Neural cell (in vitro differentiated cells): Measurements from ENCODE around the gene CFAP299. TPM values are rescaled to one million over a fixed set of nuclear protein-coding genes. Genes with fewer than 3 reads are reported as not detected.

ENCODE experiments used
- H2AFZ ChIP-seq: fragments of 200-600, 300-800 bp; sonication (generic), shearing (Covaris generic); 2 replicates; pipeline ENCODE4 v1.6.0; 2014; ENCODE audit warnings: low read depth, mild to moderate bottlenecking, antibody characterized with exemption, low read length, moderate library complexity
- H3F3A ChIP-seq: fragments of 200-600 bp; shearing (Covaris generic); 2 replicates; pipeline ENCODE4 v1.6.1; 2016; ENCODE audit warnings: mild to moderate bottlenecking, moderate library complexity, mixed read lengths, antibody characterized with exemption, low read length; ENCODE audit not compliant: insufficient read depth, poor library complexity, severe bottlenecking
- H3K27ac ChIP-seq: fragments of 200-600, 300-800 bp; sonication (generic), shearing (Covaris generic); 2 replicates; pipeline ENCODE4 v1.5.1; 2014; ENCODE audit warnings: mild to moderate bottlenecking, low read length, moderate library complexity
- H3K27me3 ChIP-seq: fragments of 300-800, 200-600 bp; sonication (generic), shearing (Covaris generic); 2 replicates; pipeline ENCODE4 v1.6.0; 2014; ENCODE audit warnings: mild to moderate bottlenecking, low read depth, low read length, moderate library complexity; ENCODE audit not compliant: insufficient read depth
- H3K36me3 ChIP-seq: fragments of 300-800, 200-600 bp; sonication (generic), shearing (Covaris generic); 2 replicates; pipeline ENCODE4 v1.5.1; 2014; ENCODE audit warnings: mild to moderate bottlenecking, antibody characterized with exemption, low read length, moderate library complexity; ENCODE audit not compliant: insufficient read depth
- H3K4me2 ChIP-seq: fragments of 300-800, 200-600 bp; sonication (generic), shearing (Covaris generic); 2 replicates; pipeline ENCODE4 v1.6.0; 2014; ENCODE audit warnings: mild to moderate bottlenecking, low read length
- H3K4me3 ChIP-seq: fragments of 300-800, 200-600 bp; sonication (generic), shearing (Covaris generic); 2 replicates; pipeline ENCODE4 v1.5.1; 2014; ENCODE audit warnings: mild to moderate bottlenecking, low read length, moderate library complexity
- H3K79me2 ChIP-seq: fragments of 200-600 bp; shearing (Covaris generic); replicated peaks from 2 replicates; pipeline ENCODE4 v1.6.0; 2014; ENCODE audit warnings: mild to moderate bottlenecking, low read length, moderate library complexity; ENCODE audit not compliant: insufficient read depth
- H3K9ac ChIP-seq: fragments of 300-800, 200-600 bp; sonication (generic), shearing (Covaris generic); 2 replicates; pipeline ENCODE4 v1.6.1; 2016; ENCODE audit warnings: mild to moderate bottlenecking, low read length, mixed read lengths
- H3K9me2 ChIP-seq: fragments of 200-600 bp; shearing (Covaris generic); 2 replicates; pipeline ENCODE4 v1.6.1; 2016; ENCODE audit warnings: mild to moderate bottlenecking, low read length, mixed read lengths; ENCODE audit not compliant: insufficient read depth
- H3K9me3 ChIP-seq: fragments of 200-600, 300-800 bp; sonication (generic), shearing (Covaris generic); 2 replicates; pipeline ENCODE4 v1.6.1; 2016; ENCODE audit warnings: mild to moderate bottlenecking, mixed run types, low read length, moderate library complexity, mixed read lengths
- H4K20me1 ChIP-seq: fragments of 200-600 bp; shearing (Covaris generic); 2 replicates; pipeline ENCODE4 v1.6.1; 2016; ENCODE audit warnings: mild to moderate bottlenecking, mixed run types; ENCODE audit not compliant: insufficient read depth
- CTCF ChIP-seq: fragments of 450-650 bp; IDR thresholded peaks from 2 replicates; pipeline ENCODE4 v1.5.1; 2014; ENCODE audit warnings: antibody characterized with exemption, mild to moderate bottlenecking, moderate library complexity; ENCODE audit not compliant: poor library complexity, severe bottlenecking
- EP300 ChIP-seq: fragments of 450-650 bp; conservative IDR thresholded peaks from 2 replicates; pipeline ENCODE4 v1.6.1; 2014; ENCODE audit warnings: antibody characterized with exemption, mild to moderate bottlenecking, moderate library complexity; ENCODE audit not compliant: poor library complexity, severe bottlenecking
- EZH2 ChIP-seq: fragments of 200-600, 300-800 bp; shearing (Covaris generic), sonication (generic); IDR thresholded peaks from 2 replicates; pipeline ENCODE4 v1.6.1; 2014; ENCODE audit warnings: antibody characterized with exemption, low read length, borderline replicate concordance, mild to moderate bottlenecking; ENCODE audit not compliant: insufficient read depth, poor library complexity, severe bottlenecking
- MXI1 ChIP-seq: fragments of 450-650 bp; conservative IDR thresholded peaks from 2 replicates; pipeline ENCODE4 v1.6.1; 2014; ENCODE audit warnings: antibody characterized with exemption, mild to moderate bottlenecking; ENCODE audit not compliant: poor library complexity, severe bottlenecking
- POLR2AphosphoS5 ChIP-seq: IDR thresholded peaks from 2 replicates; pipeline ENCODE4 v1.6.1; 2012
- RAD21 ChIP-seq: fragments of 450-650 bp; conservative IDR thresholded peaks from 2 replicates; pipeline ENCODE4 v1.6.1; 2014; ENCODE audit warnings: antibody characterized with exemption, mild to moderate bottlenecking, moderate library complexity
- REST ChIP-seq: IDR thresholded peaks from 2 replicates; pipeline ENCODE4 v1.6.1; 2012; ENCODE audit warnings: borderline replicate concordance
- SMC3 ChIP-seq: fragments of 450-650 bp; conservative IDR thresholded peaks from 2 replicates; pipeline ENCODE4 v1.6.1; 2014; ENCODE audit warnings: antibody characterized with exemption, mild to moderate bottlenecking, moderate library complexity; ENCODE audit not compliant: poor library complexity
- TAF1 ChIP-seq: IDR thresholded peaks from 2 replicates; pipeline ENCODE4 v1.6.1; 2012; ENCODE audit warnings: low read depth
- polyA plus RNA-seq: library from polyadenylated mRNA; depleted of rRNA; stranded (reverse); fragments of >200 nt; gene quantifications from 2 replicates; pipeline ENCODE4 v1.2.3, GENCODE V29; 2014

Gene CFAP299
- polyA plus RNA-seq, 1 donor from 2014 or later = not detected

GRCh38 chr4:80990851-80991250 is 655.3 kb downstream of the CFAP299 start (continued):
- TF ChIP-seq EZH2 = no peak

GRCh38 chr4:80999943-81000342 is 664.4 kb downstream of the CFAP299 start:
- H3K4me3 ChIP-seq = no peak overlapping the region
- H3K9ac ChIP-seq = no peak overlapping the region
- TF ChIP-seq POLR2AphosphoS5 = no peak
- TF ChIP-seq REST = no peak
- no peak for TF ChIP-seq EP300
- no peak for TF ChIP-seq EZH2
- no peak for TF ChIP-seq CTCF
- TF ChIP-seq MXI1 = no peak
- TF ChIP-seq RAD21 = no peak
- TF ChIP-seq SMC3 = no peak
- TF ChIP-seq TAF1 = no peak
- no peak overlapping the region for H3K4me2 ChIP-seq
- H3F3A ChIP-seq = no peaks in the 10 kb centered on the region
- H3K27me3 ChIP-seq = no peaks in the 10 kb centered on the region
- no peaks in the 10 kb centered on the region for H3K79me2 ChIP-seq
- H4K20me1 ChIP-seq = no peaks in the 10 kb centered on the region
- no peaks in the 10 kb centered on the region for H3K9me3 ChIP-seq
- H3K36me3 ChIP-seq = no peaks in the 10 kb centered on the region
- no peak overlapping the region for H2AFZ ChIP-seq
- no peaks in the 10 kb centered on the region for H3K9me2 ChIP-seq
- H3K27ac ChIP-seq = no peak overlapping the region

- H3K27ac ChIP-seq = no peak overlapping the region
- H3K9me3 ChIP-seq = no peaks in the 10 kb centered on the region
- TF ChIP-seq RAD21 = no peak
- TF ChIP-seq CTCF = no peak
- TF ChIP-seq EP300 = no peak
- no peak for TF ChIP-seq MXI1
- no peak for TF ChIP-seq REST
- H3K4me3 ChIP-seq = no peak overlapping the region
- H3K9me2 ChIP-seq = no peaks in the 10 kb centered on the region
- no peak overlapping the region for H3K9ac ChIP-seq
- H4K20me1 ChIP-seq = no peaks in the 10 kb centered on the region
- no peaks in the 10 kb centered on the region for H3K27me3 ChIP-seq
- no peaks in the 10 kb centered on the region for H3F3A ChIP-seq
- H2AFZ ChIP-seq = no peak overlapping the region
- H3K4me2 ChIP-seq = no peak overlapping the region
- no peaks in the 10 kb centered on the region for H3K79me2 ChIP-seq
- H3K36me3 ChIP-seq = no peaks in the 10 kb centered on the region
These were observed 668.1 kb downstream of the CFAP299 start for GRCh38 chr4:81003597-81004111.
